NCI-H2227 (cell line): ENCODE data around the gene ENTPD5.
"Not testable (repeated sequence)": the region's sequence is repeated elsewhere in the genome, so short reads cannot be mapped to it uniquely, and the experiment has no call there.

Experiments
- DNase-seq: peaks from one replicate; lab custom pipeline; 2025; ENCODE audit not compliant: unreplicated experiment; lab: John Stamatoyannopoulos, UW

ENTPD5 gene

GRCh38 chr14:73945159-73945670 is 73.9 kb downstream of the ENTPD5 start:
- DNase-seq: no peak

DNA sequence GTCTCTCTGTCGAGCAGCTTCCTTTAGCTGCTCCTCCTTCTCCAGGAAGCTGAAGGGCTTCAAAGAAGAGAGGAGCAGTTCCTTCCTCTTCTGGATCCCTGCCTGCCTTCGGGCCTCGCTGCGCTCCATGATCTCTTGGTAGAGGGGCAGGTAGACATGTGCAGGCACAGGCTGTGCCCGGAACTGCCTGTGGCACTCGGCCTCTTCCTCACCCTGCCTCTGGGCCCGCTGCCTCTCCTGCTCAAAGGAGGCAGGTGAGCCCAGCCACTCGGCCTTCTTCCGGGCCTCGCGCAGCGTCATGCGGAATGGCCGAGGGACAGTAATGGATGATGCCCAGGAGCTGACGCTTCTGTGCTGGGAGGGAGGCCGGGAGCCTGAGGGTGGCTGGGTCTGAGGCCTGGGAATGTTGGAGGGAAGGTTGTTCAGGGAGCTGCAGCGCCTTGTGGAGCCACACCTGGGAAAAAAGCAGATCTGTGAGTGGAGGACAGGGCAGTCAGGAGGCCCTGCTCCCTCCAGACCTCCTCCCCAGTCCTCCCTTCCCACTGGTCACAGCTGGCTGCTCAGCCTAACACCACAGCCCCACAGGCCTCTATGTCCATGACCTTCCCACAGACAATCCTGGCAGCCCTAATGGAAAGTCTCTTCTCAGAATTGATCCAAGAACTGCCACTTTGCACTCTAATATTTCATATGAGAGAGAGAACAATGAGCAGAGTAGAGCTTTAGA is 74.5 kb downstream of the ENTPD5 start:
- DNase-seq: no peak

DNA sequence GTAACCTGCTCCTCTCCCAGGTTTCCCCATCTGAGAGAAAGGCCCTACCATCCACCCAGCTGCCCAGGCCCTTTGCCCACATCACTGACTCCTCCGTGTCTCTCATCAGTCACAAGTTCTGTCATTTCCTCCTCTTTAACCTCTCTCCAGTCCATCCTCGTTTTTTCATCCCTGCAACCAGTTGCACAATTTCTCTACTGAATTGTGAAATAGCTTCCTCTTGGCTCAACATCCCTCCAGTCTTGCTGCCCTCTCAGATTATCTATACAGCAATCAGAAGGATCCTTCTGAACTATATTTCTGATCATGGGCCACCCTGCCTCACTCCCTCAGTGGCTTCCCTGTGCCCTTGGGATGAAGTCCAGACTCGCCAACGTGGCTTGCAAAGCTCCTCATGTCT is 76.0 kb downstream of the ENTPD5 start:
- no peak for DNase-seq

- DNase-seq: no peak
Measured at GRCh38 chr14:73942180-73942579, 76.9 kb downstream of the ENTPD5 start.

DNA sequence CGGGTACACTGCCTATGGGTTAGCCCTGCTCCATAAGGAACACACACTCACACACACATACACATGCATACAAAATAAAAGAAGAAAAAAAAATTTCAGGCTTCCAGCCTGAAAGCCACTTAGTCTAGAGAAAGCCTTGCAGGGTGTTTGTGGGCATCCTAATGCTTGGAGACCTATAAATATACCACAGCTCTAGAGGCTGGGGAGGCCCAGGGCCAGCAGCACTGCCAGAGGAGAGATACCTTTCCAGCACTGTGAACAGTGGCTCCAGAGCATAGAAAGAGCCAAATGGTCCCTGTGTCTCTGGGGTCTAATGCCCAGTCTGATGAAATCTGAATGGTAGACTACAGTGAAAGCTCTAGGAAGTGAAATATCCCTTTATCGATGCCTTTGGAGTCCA is 82.1 kb downstream of the ENTPD5 start:
- no peak for DNase-seq

- no peak for DNase-seq
Measured at GRCh38 chr14:73936548-73936947, 82.5 kb downstream of the ENTPD5 start.

- peak; percentile 11 for DNase-seq
Measured at GRCh38 chr14:73935666-73936065, 83.4 kb downstream of the ENTPD5 start.

DNA sequence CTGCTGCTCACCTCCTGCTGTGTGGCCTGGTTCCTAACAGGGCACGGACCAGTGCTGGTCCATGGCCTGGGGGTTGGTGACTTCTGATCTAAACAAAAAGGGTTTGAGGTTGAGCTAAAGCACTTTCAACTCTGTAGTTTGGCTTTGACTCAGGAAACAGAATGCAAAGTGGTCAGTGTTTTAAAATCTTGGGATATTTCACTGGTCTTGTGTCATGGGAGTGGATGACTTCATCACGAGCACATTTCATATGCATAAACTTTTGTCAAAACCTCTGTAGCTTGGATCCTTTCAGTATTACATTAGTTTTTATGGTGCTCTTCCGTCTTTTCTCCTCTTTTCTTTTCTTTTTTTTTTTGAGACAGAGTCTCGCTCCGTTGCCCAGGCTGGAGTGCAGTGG is 94.8 kb downstream of the ENTPD5 start:
- DNase-seq: no peak

DNA sequence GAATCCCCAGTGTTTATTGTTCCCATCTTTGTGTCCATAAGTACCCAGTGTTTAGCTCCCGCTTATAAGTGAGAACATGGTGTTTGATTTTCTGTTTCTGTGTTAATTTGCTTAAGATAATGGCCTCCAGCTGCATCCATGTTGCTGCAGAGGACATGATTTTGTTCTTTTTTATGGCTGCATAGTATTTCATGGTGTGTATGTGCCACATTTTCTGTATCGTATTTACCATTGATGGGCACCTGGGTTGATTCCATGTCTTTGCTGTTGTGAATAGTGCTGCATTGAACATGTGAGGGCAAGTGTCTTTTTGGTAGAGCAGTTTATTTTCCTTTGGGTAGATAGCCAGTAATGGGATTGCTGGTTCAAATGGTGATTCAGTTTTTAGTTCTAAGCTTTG is 99.6 kb downstream of the ENTPD5 start:
- not testable (repeated sequence) for DNase-seq

GRCh38 chr14:73916324-73916723 is 102.8 kb downstream of the ENTPD5 start:
- DNase-seq: no peak

GRCh38 chr14:73913256-73913655 is 105.8 kb downstream of the ENTPD5 start:
- no peak for DNase-seq

DNA sequence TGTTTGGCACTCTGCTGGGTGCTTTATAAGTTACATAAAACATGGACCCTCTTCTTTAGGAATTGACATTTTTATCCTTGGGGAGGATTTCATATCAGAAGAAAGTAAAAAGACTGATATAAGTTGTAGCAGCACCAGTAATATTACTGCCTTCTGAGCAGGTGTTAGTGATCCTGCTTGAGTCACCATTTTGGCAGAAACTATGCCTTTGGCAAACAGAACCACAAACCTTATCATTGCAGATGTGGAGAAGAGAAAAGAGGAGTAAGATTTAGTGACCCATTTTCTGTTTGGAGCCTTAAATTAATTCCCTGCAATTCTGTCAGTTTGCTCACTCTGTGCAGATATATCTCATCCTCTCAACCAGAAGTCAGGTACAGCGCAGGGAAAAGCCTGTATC is 109.4 kb downstream of the ENTPD5 start:
- DNase-seq: no peak
